Fibroblast of peridontal ligament (primary cell): ENCODE data around the gene ANXA11.

Experiments
- DNase-seq: peaks from one replicate; pipeline ENCODE4 v3.0.0-alpha.2; 2010; ENCODE audit errors: extremely low read depth

Gene ANXA11

GRCh38 chr10:80104066-80104926 lies 101.0 kb downstream of the ANXA11 start:
- DNase-seq, result peak; percentile 96
